Measurements from ENCODE around the gene WBP1.
"Not testable (repeated sequence)": the region's sequence is repeated elsewhere in the genome, so short reads cannot be mapped to it uniquely, and the experiment has no call there.

WBP1 gene

GRCh38 chr2:74427551-74427950 lies 30.7 kb upstream of the WBP1 start:
- DNase-seq (ENCODE audit: low read depth), result no peak

GRCh38 chr2:74428675-74429074 lies 29.6 kb upstream of the WBP1 start:
- DNase-seq (ENCODE audit: low read depth), result no peak

- DNase-seq (ENCODE audit: low read depth), result no peak
These were observed 28.5 kb upstream of the WBP1 start for GRCh38 chr2:74429487-74430451.

DNA sequence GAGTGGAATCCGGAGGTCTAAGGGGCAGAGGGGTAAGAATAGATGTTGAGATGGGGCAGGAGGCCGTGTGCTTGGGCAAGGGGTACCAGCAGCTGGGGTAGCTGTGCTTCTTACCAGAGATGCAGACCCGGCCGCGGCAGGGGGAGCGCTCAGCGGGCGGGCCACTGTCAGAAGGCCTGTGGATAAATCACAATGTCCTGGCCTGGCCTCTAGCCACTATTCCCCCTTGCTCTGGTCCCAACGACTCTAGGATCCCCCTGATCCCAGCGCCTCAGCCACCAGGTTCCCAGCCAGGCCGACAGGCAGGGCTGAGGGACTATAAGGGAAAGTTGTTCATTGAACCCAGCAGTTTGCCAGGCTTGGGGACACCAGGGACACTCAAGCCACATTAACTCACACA lies 27.7 kb upstream of the WBP1 start:
- no peak for DNase-seq (ENCODE audit: low read depth)

GRCh38 chr2:74436111-74436805 lies 22.0 kb upstream of the WBP1 start:
- DNase-seq (ENCODE audit: low read depth), result no peak

- no peak for DNase-seq (ENCODE audit: low read depth)
These were observed 21.2 kb upstream of the WBP1 start for GRCh38 chr2:74436848-74437695.

DNA sequence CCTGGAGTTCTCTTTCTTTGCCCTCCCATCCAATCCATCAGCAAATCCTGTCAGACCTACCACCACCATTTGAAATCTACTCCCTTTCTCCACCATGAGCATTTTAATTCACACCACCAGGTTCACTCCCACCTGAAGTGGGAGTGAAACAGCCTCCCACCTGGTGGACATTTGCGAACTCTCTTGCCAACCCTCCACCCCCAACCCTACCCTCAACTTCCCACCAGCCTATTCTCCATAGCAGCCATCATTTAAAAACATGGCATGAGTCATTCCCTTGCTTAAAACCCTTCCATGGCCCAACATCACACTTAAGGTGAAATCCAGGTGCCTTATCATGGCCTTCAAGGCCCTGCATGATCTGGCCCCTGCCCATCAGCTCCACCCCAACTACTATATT lies 20.0 kb upstream of the WBP1 start:
- DNase-seq (ENCODE audit: low read depth), result no peak

DNA sequence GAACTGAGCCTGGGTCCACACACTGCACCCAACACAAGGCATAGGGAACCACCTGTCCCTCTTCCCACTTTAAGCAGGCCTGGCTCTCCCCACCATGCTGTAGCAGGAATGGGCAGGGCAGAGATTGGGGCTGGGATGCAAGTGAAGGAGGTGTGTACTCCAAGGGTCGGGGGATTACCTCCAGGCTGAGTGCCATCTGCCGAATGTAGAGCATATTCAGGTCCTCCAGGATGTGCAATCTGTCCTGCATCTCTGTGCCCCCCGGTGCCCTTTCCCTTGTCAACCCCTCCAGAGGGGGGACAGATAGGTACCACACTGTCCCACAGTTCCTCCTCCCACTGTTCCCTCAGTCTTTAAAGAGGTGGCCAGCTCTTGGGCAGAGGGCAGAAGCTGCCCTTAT lies 18.9 kb upstream of the WBP1 start:
- DNase-seq (ENCODE audit: low read depth), result no peak

DNA sequence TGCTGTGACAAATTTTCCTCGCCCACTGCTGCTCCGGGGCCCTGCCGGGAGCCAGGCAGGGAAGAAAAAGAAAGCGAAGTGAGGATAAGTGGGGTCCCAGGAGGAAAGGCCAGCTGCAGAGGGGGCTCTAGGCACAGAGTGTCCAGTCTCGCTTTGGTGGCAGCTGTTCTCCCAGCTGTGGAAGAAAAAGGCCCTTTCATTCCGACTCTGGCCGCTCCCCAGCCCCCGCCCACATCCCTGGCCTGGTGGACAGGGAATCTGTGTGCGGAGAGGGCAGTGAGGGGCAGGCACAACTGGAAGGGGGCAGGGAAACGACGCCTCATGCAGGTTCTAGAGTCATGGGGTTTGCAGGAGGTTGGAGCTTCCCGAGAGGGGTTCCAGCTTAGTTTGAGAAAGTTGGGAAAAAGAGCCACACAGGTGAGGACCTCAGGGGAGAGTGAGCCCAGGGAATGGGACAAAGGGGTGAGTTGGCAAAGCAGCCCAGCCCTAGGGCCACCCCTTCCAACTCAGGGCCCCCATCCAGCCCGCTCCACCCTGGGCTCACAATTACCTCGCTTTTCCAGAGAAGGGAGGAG lies 18.3 kb upstream of the WBP1 start:
- DNase-seq (ENCODE audit: low read depth), result peak; percentile 65

DNA sequence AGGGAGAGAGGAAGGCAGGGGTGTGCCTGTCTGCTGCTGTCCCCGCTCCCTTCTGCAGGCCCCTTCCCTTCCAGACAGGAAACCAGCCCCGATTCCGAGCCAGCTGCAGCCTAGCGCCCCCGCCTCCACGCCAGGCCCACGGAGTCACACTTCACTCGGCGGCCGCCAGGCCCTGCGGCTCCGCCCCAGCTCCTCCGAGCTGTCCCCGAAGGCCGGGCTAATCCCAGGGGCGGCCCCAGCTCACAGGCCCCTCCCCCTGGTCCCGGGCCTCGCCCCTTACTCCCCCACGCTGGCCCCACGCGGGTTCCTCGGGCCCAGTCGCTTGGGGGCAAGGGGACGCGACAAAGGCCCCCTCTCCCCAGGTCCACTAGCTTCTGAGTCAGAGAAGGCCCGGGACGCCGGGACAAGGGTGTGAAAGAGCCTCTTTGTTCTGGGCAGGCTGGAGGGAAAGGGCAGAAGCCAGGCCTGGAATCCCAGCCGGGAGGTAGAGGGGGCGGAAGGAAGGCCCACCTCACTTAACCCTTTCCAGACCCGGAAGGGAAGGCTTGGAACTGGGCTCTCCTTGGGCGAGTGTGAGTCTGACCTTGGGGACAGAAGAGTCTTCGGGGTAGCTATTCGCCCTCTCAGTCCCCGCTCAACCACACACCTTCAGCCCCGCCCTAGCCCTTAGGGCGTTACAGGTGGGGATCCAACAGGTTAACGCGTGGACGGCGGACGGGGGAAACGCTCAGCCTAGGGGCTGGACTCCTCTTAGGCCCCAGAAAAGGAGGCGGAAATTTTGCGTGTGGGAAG lies 17.7 kb upstream of the WBP1 start:
- DNase-seq (ENCODE audit: low read depth), result peak; percentile 87

DNA sequence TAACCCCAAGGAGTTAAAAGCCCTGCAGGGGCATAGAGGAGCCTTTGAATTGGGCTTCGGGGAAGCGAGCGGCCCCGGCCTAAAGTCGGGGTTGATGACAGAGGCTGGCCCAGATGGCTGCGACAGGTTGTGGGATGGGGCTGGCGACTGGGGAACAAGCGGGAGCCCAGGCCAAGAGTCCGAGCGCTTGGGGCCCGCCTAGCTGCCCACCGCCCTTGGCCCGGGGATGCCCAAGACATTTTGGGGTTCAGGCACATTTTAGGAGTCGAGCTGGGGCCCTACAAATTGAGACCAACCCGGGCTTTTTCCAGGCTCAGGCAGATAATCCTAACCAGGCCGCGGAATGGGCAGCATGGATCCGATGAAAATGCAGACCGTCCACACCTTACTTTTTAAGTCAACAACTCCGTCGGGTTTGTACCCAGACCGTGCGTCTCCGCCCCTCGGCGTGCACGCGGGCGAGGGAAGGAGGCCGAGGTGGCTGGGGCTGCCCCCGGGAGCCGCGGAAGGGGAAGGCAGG lies 17.0 kb upstream of the WBP1 start:
- no peak for DNase-seq (ENCODE audit: low read depth)

DNA sequence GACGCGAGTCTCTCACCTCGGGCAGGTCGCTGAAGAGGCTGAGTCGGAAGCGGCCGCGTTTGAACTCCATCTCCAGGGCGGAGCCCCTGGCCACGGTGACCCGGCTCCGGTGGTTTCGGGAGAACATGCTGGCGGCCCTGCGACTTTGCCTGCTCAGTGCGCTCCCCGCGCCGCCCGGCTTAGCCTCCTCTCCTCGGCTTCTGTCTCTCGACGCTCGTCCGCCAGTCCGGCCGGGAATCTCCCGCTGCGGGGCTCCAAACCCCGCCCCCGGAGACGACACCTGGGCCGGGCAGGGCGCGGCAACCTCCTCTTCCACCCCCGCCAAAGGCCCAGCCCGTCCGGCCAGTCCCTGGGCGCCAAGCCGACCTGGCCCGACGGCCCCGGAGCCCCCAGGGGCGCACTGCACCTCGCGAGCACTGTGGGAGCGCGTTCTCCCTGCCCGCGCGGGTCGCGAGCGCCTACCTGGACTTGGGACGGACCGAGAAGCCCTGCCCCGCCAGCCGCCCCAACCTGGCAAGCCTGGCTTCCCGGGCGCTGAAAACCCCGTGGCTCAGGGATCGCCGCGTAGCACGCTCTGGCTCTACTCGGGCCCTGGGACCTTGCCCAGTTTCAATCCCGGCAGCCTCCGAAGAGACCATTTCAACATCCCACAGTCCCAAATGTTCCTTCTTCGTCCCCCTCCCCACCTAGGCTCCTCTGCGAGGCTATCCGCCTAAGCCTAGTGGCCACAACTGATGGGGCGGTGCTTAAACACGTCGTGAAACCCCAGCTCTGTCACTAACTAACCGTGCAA lies 16.4 kb upstream of the WBP1 start, which contains the start of gene RTKN:
TSS of gene RTKN (minus strand) at position 248 of the 793 bp plus-strand sequence. CDS start at position 127, 121 bp downstream.
- no peak for DNase-seq (ENCODE audit: low read depth)

DNA sequence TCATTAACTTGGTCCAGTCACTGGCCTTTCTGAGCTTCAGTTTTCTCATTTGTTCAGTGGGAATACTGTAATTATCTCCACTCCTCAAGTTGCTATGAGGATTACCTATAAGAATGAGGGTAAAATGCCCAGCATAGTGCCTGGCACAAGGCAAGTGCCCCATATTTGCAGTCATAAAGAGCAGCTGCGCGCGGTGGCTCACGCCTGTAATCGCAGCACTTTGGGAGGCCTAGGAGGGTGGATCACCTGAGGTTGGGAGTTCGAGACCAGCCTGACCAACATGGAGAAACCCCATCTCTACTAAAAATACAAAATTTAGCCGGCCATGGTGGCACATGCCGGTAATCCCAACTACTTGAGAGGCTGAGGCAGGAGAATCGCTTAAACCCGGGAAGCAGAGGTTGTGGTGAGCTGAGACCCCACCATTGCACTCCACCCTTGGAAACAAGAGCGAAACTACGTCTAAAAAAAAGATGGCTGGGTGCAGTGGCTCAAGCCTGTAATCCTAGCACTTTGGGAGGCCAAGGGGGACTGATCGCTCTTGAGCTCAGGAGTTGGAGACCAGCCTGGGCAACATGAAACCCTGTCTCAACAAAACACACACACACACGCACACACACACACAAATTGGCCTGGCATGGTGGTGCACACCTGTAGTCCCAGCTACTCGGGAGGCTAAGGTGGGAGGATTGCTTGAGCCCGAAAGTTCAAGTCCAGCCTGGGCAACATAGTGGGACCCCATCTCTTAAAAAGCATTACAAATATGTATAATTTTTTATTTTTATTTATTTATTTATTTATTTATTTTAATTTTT lies 15.5 kb upstream of the WBP1 start:
- not testable (repeated sequence) for DNase-seq (ENCODE audit: low read depth)

DNA sequence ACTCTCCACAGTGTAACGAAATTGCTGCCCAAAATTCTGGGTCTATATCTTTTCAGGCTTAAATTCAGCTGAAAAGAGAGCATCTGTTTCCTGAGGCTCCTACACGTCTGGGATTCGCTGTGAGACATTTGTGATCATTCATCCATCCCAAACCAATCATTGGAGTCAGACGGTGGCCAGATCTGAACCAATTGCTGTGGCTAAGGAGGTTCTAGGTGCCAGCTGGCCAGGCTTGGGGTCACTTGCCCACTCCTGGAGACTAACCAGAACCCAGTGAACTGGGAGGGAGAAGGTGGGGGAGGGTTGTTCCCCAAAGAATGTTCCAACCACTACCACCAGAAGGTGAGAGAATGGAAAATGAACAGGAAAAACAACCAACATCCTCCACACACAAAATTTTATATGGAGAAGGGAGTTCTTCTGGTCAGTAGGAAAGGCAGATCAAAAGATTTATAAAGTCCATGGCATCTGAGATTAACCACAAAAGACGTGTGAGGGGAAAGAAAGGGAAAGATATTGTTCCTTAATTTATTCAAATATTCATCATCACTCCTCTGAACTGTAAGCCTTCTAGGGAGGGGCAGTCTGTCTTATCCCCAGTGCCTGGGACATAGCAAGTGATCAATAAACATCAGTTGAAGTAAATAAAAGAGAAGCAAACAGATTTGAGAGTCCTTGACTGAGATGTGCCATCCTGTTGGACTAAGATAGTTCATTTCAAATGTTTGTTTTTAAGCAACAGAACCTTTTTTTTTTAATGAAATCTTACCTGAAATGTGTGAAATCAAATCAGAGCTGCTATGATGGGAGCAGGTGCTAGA lies 13.5 kb upstream of the WBP1 start:
- no peak for DNase-seq (ENCODE audit: low read depth)

- DNase-seq (ENCODE audit: low read depth), result no peak
These were observed 10.8 kb upstream of the WBP1 start for GRCh38 chr2:74447230-74447999.

GRCh38 chr2:74448771-74449170 lies 9.5 kb upstream of the WBP1 start:
- DNase-seq (ENCODE audit: low read depth), result no peak

- DNase-seq (ENCODE audit: low read depth), result no peak
These were observed 7.6 kb upstream of the WBP1 start for GRCh38 chr2:74450570-74451190.
